Thoracic aorta (tissue), 2 donors: ENCODE measurements around the gene TAGLN2. TPM values are rescaled to one million over a fixed set of nuclear protein-coding genes. Genes with fewer than 3 reads are reported as not detected.

ENCODE experiments used
- ATAC-seq: fragments of 150-250 bp; one replicate; pipeline ENCODE4 v1.8.0; 2017; ENCODE audit warnings: low read depth; ENCODE audit not compliant: insufficient number of reproducible peaks, low FRiP score
- DNase-seq: peaks from one replicate; pipeline ENCODE4 v3.0.0-alpha.2; 2020; ENCODE audit warnings: low spot score
- H3K27ac ChIP-seq, 2 donors: fragments of 200-600 bp; sonication (generic); 1 replicate in 1 of 2; 2 replicates in 1 of 2; pipeline ENCODE4 v1.5.1; 2016; ENCODE audit warnings: mild to moderate bottlenecking in 2 of 2, moderate library complexity in 2 of 2
- H3K27me3 ChIP-seq: fragments of 200-600 bp; sonication (generic); replicated peaks from 2 replicates; pipeline ENCODE4 v1.6.0; 2016; ENCODE audit warnings: mild to moderate bottlenecking; ENCODE audit not compliant: insufficient read depth
- H3K36me3 ChIP-seq: fragments of 200-600 bp; sonication (generic); one replicate; pipeline ENCODE4 v1.5.1; 2016
- H3K4me1 ChIP-seq, 2 donors: fragments of 200-600 bp; sonication (generic); 1 replicate in 1 of 2; 2 replicates in 1 of 2; pipeline versions ENCODE4 v1.5.1 to v1.6.0; 2016; ENCODE audit warnings: low read depth in 2 of 2, mild to moderate bottlenecking in 1 of 2; ENCODE audit not compliant: control insufficient read depth in 1 of 2
- H3K4me3 ChIP-seq: fragments of 200-600 bp; sonication (generic); 2 replicates; pipeline ENCODE4 v1.5.1; 2016; ENCODE audit warnings: mild to moderate bottlenecking
- H3K9me3 ChIP-seq: fragments of 200-600 bp; sonication (generic); 2 replicates; pipeline ENCODE4 v1.5.1; 2016
- total RNA-seq, 2 donors: library from RNA; depleted of rRNA; stranded (reverse); fragments of >200 nt; gene quantifications; one replicate each; pipeline versions ENCODE4 v1.1.0 to v1.2.3, GENCODE V29; 2016
- TF ChIP-seq, protein P1 (sequence below): fragments of 200-600 bp; sonication (generic); IDR thresholded peaks from one replicate; pipeline ENCODE4 v1.5.1; 2019; ENCODE audit warnings: antibody characterized with exemption

Gene TAGLN2
- total RNA-seq, 2 donors from 2014 or later: 298 to 352 TPM

DNA sequence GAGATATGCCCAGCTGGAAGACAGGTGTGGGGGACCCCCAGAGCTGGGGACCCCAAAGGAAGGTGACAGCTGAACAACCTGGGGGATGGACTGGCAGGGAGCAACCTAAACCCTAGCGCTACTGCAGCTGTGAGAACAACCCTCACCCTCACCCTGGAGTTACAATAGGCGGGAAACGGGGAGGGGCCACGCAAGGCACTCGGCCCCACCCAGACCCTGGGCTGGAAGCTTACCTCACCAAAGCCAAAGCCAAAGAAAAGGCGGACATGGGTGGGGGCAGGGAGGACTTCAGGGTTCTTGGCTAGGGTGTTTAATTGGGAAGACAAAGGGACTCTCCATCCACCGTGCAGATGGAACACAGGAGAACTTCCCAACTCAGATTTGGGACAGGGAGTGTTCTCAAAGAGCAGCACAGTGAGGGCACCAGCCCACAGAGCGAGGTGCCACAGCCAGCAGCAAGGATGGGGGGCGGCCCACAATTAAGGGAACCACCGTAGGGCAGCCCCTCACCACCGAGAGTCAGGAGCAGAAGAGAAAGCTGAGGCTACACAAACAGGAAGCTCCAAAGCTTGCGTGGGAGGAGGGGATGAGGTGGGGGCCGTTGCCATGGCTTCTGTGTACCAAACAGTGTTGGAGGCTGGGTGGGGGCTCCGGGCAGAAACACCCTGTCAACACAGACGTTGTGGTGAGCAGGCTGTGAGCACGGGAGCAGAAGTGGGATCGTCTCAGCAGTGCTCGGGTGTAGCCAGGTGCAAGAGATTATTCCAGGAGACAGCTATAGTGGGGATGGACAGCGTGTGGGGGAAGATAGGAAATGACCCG, 1.9 kb downstream of the TAGLN2 start:
- Histone ChIP-seq H3K4me3 (peak overlapping the region; percentile 87), H3K27ac (peak overlapping the region; percentile 97 to 99), H3K4me1 (peaks cover 24 to 54% of the 10 kb centered on the region in 2 donors), H3K36me3 (peaks cover 19% of the 10 kb centered on the region), H3K9me3 (no peaks in the 10 kb centered on the region), H3K27me3 (no peaks in the 10 kb centered on the region)
- TF ChIP-seq, protein P1, sequence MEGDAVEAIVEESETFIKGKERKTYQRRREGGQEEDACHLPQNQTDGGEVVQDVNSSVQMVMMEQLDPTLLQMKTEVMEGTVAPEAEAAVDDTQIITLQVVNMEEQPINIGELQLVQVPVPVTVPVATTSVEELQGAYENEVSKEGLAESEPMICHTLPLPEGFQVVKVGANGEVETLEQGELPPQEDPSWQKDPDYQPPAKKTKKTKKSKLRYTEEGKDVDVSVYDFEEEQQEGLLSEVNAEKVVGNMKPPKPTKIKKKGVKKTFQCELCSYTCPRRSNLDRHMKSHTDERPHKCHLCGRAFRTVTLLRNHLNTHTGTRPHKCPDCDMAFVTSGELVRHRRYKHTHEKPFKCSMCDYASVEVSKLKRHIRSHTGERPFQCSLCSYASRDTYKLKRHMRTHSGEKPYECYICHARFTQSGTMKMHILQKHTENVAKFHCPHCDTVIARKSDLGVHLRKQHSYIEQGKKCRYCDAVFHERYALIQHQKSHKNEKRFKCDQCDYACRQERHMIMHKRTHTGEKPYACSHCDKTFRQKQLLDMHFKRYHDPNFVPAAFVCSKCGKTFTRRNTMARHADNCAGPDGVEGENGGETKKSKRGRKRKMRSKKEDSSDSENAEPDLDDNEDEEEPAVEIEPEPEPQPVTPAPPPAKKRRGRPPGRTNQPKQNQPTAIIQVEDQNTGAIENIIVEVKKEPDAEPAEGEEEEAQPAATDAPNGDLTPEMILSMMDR: no peak
- peak; percentile 65 for ATAC-seq
- peak; percentile 80 for DNase-seq

DNA sequence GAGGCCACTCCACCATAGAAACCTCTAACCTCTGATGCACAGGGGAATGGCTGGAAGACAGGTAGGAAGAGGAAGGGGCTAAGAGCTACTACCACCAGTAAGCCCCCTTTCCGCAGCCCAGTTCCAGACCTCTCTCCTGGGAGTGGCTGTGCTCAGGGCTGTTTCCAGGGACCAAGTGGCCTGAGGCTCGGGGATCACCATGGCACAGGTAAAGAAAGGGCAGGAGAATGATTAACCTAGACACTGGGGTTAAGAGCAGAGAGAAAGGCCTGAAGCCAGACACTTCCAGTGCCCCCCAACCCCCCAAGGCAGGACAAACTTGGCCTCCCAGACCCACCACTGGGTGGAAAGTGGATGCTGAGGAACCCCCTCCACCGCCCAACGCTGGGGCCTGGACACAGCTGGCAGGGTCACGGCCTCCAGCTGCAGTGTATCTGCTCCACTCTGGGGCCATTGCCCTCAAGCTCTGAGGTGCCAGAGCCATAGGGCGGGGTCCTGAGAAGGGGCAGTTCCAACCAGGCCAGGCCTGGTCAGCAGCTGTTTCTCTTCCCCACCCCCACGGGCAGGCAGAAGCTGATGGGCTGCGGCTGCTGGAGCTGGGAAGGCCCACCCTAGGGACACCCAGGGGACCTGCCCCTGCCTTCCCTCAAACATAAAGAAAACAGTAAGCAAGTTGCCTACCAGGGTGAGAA, 2.6 kb downstream of the TAGLN2 start:
- peak overlapping the region; percentile 97 to 99 for H3K27ac ChIP-seq
- peaks cover 26% of the 10 kb centered on the region for H3K36me3 ChIP-seq
- TF ChIP-seq, protein P1: no peak
- H3K9me3 ChIP-seq: no peaks in the 10 kb centered on the region
- peak overlapping the region; percentile 87 for H3K4me3 ChIP-seq
- no peak for ATAC-seq
- DNase-seq: no peak
- peaks cover 24 to 62% of the 10 kb centered on the region in 2 donors for H3K4me1 ChIP-seq
- H3K27me3 ChIP-seq: no peaks in the 10 kb centered on the region

DNA sequence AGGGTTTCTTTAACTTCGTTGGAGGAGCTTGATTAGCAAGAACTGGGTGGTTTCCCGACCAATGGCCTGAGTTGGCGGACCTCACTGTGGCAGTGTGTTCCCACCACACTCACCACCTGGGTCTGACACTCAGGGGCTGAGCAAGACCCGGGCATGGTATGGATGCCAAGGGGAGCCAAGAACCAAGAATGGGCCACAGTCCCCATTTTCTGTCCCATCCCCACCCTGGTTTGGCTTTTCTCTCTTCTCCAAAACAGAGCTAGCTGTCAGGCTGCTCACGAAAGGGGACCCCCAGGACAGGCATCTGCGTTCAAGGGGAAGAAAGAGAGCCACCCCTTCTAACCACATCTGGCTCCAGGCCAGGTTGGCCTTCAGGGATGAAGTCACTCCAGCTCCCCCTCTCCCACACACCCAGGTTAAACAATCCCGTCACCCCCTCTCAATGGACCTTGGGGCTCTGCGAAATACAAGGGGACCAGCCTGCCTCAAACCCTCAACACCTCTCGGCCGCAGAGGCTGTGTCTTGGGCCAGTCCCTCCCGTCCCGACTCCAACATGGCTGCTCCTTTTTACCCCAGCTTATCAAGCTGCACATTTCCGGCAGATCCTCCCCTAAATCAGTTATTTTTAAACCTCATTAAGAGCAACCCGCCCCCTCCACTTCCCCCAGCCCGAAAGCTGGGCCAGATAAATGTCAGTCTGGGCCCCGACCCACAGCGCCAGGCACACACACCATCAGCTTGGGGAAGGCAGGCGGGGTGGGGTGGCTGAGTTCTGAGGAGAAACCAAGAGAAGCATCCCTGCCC, 3.4 kb downstream of the TAGLN2 start:
- Histone ChIP-seq H3K9me3 (no peaks in the 10 kb centered on the region), H3K27me3 (no peaks in the 10 kb centered on the region), H3K4me1 (peaks cover 27 to 68% of the 10 kb centered on the region in 2 donors), H3K36me3 (peaks cover 29% of the 10 kb centered on the region), H3K27ac (peak overlapping the region; percentile 97 to 99), H3K4me3 (peak overlapping the region; percentile 87)
- no peak for DNase-seq
- no peak for ATAC-seq
- TF ChIP-seq, protein P1: no peak

DNA sequence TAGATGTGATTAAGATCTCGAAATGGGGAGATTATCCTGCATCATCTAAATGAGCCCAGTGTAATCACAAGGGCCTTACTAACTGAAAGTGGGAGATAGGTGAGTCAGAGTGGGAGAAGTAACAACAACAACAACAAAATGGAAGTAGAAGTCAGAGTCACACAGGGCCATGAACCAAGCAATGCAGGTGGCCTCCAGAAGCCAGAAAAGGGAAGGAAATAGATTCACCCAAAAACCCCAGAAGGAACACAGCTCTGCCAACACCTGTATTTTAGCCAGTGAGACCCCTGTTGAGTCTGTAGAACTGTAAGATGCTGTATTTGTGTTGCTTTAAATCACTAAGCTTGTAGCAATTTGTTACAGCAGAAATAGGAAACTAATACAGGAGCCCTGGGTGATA, 4.1 kb downstream of the TAGLN2 start:
- no peak for ATAC-seq
- H3K36me3 ChIP-seq: peaks cover 29% of the 10 kb centered on the region
- DNase-seq: no peak
- H3K9me3 ChIP-seq: no peaks in the 10 kb centered on the region
- H3K27me3 ChIP-seq: no peaks in the 10 kb centered on the region
- TF ChIP-seq, protein P1: no peak
- peak overlapping the region; percentile 97 to 99 for H3K27ac ChIP-seq
- H3K4me1 ChIP-seq: peaks cover 30 to 71% of the 10 kb centered on the region in 2 donors
- peak overlapping the region; percentile 87 for H3K4me3 ChIP-seq
